Measurements from ENCODE around the gene ERAL1. TPM values are rescaled to one million over a fixed set of nuclear protein-coding genes. Genes with fewer than 3 reads are reported as not detected.
"Not testable (repeated sequence)": the region's sequence is repeated elsewhere in the genome, so short reads cannot be mapped to it uniquely, and the experiment has no call there.

ERAL1 gene
- total and polyA plus RNA-seq, 2 experiments from 2014 or later, result 30.0 to 77.1 TPM

- no peaks in the 10 kb centered on the region for H3K9me3 ChIP-seq (ENCODE audit: low read depth)
- H3K36me3 ChIP-seq (replicated peaks; ENCODE audit: insufficient read depth, low read depth), result no peaks in the 10 kb centered on the region
- no peak overlapping the region for H3K4me2 ChIP-seq
- no peak overlapping the region for H3K4me3 ChIP-seq
- H3K9me2 ChIP-seq (replicated peaks; ENCODE audit: insufficient read depth), result no peaks in the 10 kb centered on the region
- H3K4me1 ChIP-seq (ENCODE audit: insufficient read depth), result peaks cover 2% of the 10 kb centered on the region
- H2AFZ ChIP-seq, result no peak overlapping the region
- no peaks in the 10 kb centered on the region for H4K20me1 ChIP-seq (ENCODE audit: insufficient read depth, poor library complexity, severe bottlenecking)
- TF ChIP-seq EZH2 (IDR thresholded peaks at IDR 0.05; ENCODE audit: borderline replicate concordance) (no peak), CTCF (IDR thresholded peaks at IDR 0.05; ENCODE audit: poor library complexity) (no peak), EZH2phosphoT487 (IDR thresholded peaks at IDR 0.05; ENCODE audit: low read depth, severe bottlenecking, unreplicated experiment) (no peak)
- H3K79me2 ChIP-seq, result peaks cover 17% of the 10 kb centered on the region
- no peak overlapping the region for H3K27ac ChIP-seq
- WGBS (ENCODE audit: low lambda C conversion rate, missing lambda C conversion rate), result 97% methylated on average over 10 of the region's 10 CpGs
- no peak for DNase-seq (ENCODE audit: low spot score)
- no peaks in the 10 kb centered on the region for H3K27me3 ChIP-seq
Measured at GRCh38 chr17:28846231-28846630, 8.6 kb upstream of the ERAL1 start.

GRCh38 chr17:28846699-28847098 lies 8.1 kb upstream of the ERAL1 start:
- H3K9me3 ChIP-seq (ENCODE audit: low read depth); H3K36me3 ChIP-seq (replicated peaks; ENCODE audit: insufficient read depth, low read depth); H2AFZ ChIP-seq; DNase-seq (ENCODE audit: low spot score); H3K9me2 ChIP-seq (replicated peaks; ENCODE audit: insufficient read depth); H4K20me1 ChIP-seq (ENCODE audit: insufficient read depth, poor library complexity, severe bottlenecking); H3K4me3 ChIP-seq; H3K27me3 ChIP-seq; H3K27ac ChIP-seq; H3K4me2 ChIP-seq; H3K4me1 ChIP-seq (ENCODE audit: insufficient read depth): not testable (repeated sequence)
- whole genome bisulfite sequencing (ENCODE audit: low lambda C conversion rate, missing lambda C conversion rate), result 98% methylated on average over 9 of the region's 9 CpGs
- H3K79me2 ChIP-seq, result peaks cover 12% of the 10 kb centered on the region

- not testable (repeated sequence) for H3K9me3 ChIP-seq (ENCODE audit: low read depth); H3K4me3 ChIP-seq; H3K4me1 ChIP-seq (ENCODE audit: insufficient read depth); H2AFZ ChIP-seq; H3K27me3 ChIP-seq; H3K79me2 ChIP-seq; H3K9me2 ChIP-seq (replicated peaks; ENCODE audit: insufficient read depth); H4K20me1 ChIP-seq (ENCODE audit: insufficient read depth, poor library complexity, severe bottlenecking); H3K27ac ChIP-seq; H3K36me3 ChIP-seq (replicated peaks; ENCODE audit: insufficient read depth, low read depth); H3K4me2 ChIP-seq
- whole genome bisulfite sequencing (ENCODE audit: low lambda C conversion rate, missing lambda C conversion rate), result 90% methylated on average over 15 of the region's 15 CpGs
- TF ChIP-seq CTCF (IDR thresholded peaks at IDR 0.05; ENCODE audit: poor library complexity), result peak; percentile 22
- peak; percentile 20 for DNase-seq (ENCODE audit: low spot score)
Measured at GRCh38 chr17:28848667-28849066, 6.1 kb upstream of the ERAL1 start.

- Histone ChIP-seq H3K9me3 (ENCODE audit: low read depth) (no peaks in the 10 kb centered on the region), H3K27ac (no peak overlapping the region), H3K27me3 (no peaks in the 10 kb centered on the region), H3K4me2 (no peak overlapping the region), H3K4me1 (ENCODE audit: insufficient read depth) (peaks cover 3% of the 10 kb centered on the region), H3K9me2 (replicated peaks; ENCODE audit: insufficient read depth) (no peaks in the 10 kb centered on the region), H2AFZ (no peak overlapping the region), H3K4me3 (no peak overlapping the region), H3K36me3 (replicated peaks; ENCODE audit: insufficient read depth, low read depth) (no peaks in the 10 kb centered on the region), H3K79me2 (no peaks in the 10 kb centered on the region), H4K20me1 (ENCODE audit: insufficient read depth, poor library complexity, severe bottlenecking) (no peaks in the 10 kb centered on the region)
- WGBS (ENCODE audit: low lambda C conversion rate, missing lambda C conversion rate), result 86% methylated on average over 5 of the region's 5 CpGs
- TF ChIP-seq CTCF (IDR thresholded peaks at IDR 0.05; ENCODE audit: poor library complexity), result no peak
- no peak for DNase-seq (ENCODE audit: low spot score)
Measured at GRCh38 chr17:28849281-28849680, 5.5 kb upstream of the ERAL1 start.

Measured in hepatocyte (in vitro differentiated cells).